ENCODE measurements around the gene NFKB1. TPM values are rescaled to one million over a fixed set of nuclear protein-coding genes. Genes with fewer than 3 reads are reported as not detected.

The NFKB1 gene
- total and polyA plus RNA-seq, 2 donors (not counting 1 experiment from before 2014, with no cell fraction given) = 32.0 to 88.1 TPM

DNA sequence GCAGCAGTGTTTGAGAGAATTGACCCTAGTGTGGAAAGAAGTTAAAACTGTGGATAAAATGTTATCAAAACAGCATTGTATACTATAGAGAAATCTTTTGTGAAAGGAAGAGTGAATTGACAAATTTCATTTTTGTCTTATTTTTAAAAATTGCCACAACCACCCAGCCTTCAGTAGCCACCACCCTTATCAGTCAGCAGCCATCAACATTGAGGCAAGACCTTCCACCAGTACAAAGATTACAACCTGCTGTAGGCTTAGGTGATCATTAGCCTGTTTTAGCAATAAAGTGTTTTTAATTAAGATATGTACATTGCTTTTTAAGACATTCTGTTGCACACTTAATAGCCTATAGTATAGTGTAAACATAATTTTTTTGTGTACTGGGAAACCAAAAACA lies 91.1 kb downstream of the NFKB1 start:
- H3K4me3 Mint-ChIP-seq = no peak overlapping the region
- H3K36me3 ChIP-seq (replicated peaks in 1 of 2; ENCODE audit: control extremely low read depth in 1 of 2, control insufficient read depth in 1 of 2, extremely low read depth in 1 of 2, insufficient read depth in 2 of 2, low read length in 1 of 2) = peaks cover 12 to 79% of the 10 kb centered on the region in 2 experiments
- H3K4me2 ChIP-seq (replicated peaks; ENCODE audit: low read depth, low read length, poor library complexity, severe bottlenecking) = no peak overlapping the region
- no peaks in the 10 kb centered on the region for H3K4me1 ChIP-seq (ENCODE audit: control insufficient read depth in 2 of 2, insufficient read depth in 2 of 2, low read length in 2 of 2)
- H3K27me3 ChIP-seq (replicated peaks in 1 of 4; ENCODE audit: control extremely low read depth in 1 of 4, control insufficient read depth in 3 of 4, insufficient read depth in 4 of 4, low read length in 3 of 4) = no peaks in the 10 kb centered on the region
- CTCF ChIA-PET = interaction anchor here (1.0 kb wide), 1 partner anchor 144 kb away, joined by 3 read pairs; no protein-coding TSS in a partner anchor
- H3K79me2 ChIP-seq (ENCODE audit: control insufficient read depth, insufficient read depth, low read length) = no peaks in the 10 kb centered on the region
- peaks cover 2% of the 10 kb centered on the region for H3K9me3 Mint-ChIP-seq (ENCODE audit: insufficient read depth)
- no peak overlapping the region for H2AFZ ChIP-seq (ENCODE audit: insufficient read depth, low read depth, low read length, poor library complexity, severe bottlenecking)
- no peak overlapping the region for H3K9ac ChIP-seq (ENCODE audit: low read length)
- peaks cover 0 to 1% (median 0%) of the 10 kb centered on the region in 3 donors for H3K9me3 ChIP-seq (ENCODE audit: control extremely low read depth in 1 of 3, control insufficient read depth in 2 of 3, insufficient read depth in 1 of 3, low read length in 2 of 3)
- POLR2A ChIA-PET = no interaction called here
- peaks cover 15% of the 10 kb centered on the region for H3K4me1 Mint-ChIP-seq
- TF ChIP-seq, protein P1, sequence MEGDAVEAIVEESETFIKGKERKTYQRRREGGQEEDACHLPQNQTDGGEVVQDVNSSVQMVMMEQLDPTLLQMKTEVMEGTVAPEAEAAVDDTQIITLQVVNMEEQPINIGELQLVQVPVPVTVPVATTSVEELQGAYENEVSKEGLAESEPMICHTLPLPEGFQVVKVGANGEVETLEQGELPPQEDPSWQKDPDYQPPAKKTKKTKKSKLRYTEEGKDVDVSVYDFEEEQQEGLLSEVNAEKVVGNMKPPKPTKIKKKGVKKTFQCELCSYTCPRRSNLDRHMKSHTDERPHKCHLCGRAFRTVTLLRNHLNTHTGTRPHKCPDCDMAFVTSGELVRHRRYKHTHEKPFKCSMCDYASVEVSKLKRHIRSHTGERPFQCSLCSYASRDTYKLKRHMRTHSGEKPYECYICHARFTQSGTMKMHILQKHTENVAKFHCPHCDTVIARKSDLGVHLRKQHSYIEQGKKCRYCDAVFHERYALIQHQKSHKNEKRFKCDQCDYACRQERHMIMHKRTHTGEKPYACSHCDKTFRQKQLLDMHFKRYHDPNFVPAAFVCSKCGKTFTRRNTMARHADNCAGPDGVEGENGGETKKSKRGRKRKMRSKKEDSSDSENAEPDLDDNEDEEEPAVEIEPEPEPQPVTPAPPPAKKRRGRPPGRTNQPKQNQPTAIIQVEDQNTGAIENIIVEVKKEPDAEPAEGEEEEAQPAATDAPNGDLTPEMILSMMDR (IDR thresholded peaks at IDR 0.05) = no peak
- no peak for TF ChIP-seq EZH2 (IDR thresholded peaks at IDR 0.05; ENCODE audit: borderline replicate concordance, insufficient read depth, low read depth, low read length, poor library complexity, severe bottlenecking)
- peak overlapping the region; percentile 29 for H3K27ac Mint-ChIP-seq
- no peak for DNase-seq
- H3K4me3 ChIP-seq (ENCODE audit: control extremely low read depth in 1 of 5, extremely low read depth in 1 of 5, insufficient read depth in 1 of 5, low read depth in 2 of 5, low read length in 4 of 5) = no peak overlapping the region
- no peaks in the 10 kb centered on the region for H3K27me3 Mint-ChIP-seq
- ATAC-seq (ENCODE audit: low read depth) = no peak
- intact Hi-C loops (cut with micrococcal nuclease) = no loop called here
- no peaks in the 10 kb centered on the region for H4K20me1 ChIP-seq (ENCODE audit: control insufficient read depth, insufficient read depth, low read length, poor library complexity, severe bottlenecking)
- no peak overlapping the region for H3K27ac ChIP-seq (ENCODE audit: low read length in 2 of 2)

DNA sequence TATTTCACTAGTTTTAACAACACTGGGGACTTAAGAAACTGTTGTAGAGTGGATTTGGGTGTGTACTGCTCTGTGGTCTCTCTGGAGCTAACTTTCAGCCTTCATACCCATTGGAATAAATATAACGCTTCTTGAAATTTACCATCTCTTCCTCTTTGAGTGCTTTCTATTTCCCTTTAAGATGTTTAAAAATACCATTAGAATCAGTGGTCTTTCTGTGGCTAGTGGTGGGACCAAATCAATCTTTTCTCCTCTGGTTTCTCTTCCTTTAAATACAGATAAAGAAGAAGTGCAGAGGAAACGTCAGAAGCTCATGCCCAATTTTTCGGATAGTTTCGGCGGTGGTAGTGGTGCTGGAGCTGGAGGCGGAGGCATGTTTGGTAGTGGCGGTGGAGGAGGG lies 92.0 kb downstream of the NFKB1 start:
- no CpG with 5 or more reads among the region's 7 CpGs for WGBS (ENCODE audit: insufficient coverage)
- Histone ChIP-seq H3K4me1 (ENCODE audit: control insufficient read depth in 2 of 2, insufficient read depth in 2 of 2, low read length in 2 of 2) (no peaks in the 10 kb centered on the region), H3K4me3 (ENCODE audit: control extremely low read depth in 1 of 5, extremely low read depth in 1 of 5, insufficient read depth in 1 of 5, low read depth in 2 of 5, low read length in 4 of 5) (no peak overlapping the region), H3K27ac (ENCODE audit: low read length in 2 of 2) (peak overlapping the region in 1 of 2 donors; percentile 19), H3K4me2 (replicated peaks; ENCODE audit: low read depth, low read length, poor library complexity, severe bottlenecking) (no peak overlapping the region), H3K27me3 (replicated peaks in 1 of 4; ENCODE audit: control extremely low read depth in 1 of 4, control insufficient read depth in 3 of 4, insufficient read depth in 4 of 4, low read length in 3 of 4) (no peaks in the 10 kb centered on the region), H3K9me3 (ENCODE audit: control extremely low read depth in 1 of 3, control insufficient read depth in 2 of 3, insufficient read depth in 1 of 3, low read length in 2 of 3) (peaks cover 0 to 1% (median 0%) of the 10 kb centered on the region in 3 donors), H3K9ac (ENCODE audit: low read length) (no peak overlapping the region), H3K79me2 (ENCODE audit: control insufficient read depth, insufficient read depth, low read length) (no peaks in the 10 kb centered on the region), H2AFZ (ENCODE audit: insufficient read depth, low read depth, low read length, poor library complexity, severe bottlenecking) (no peak overlapping the region), H3K36me3 (replicated peaks in 1 of 2; ENCODE audit: control extremely low read depth in 1 of 2, control insufficient read depth in 1 of 2, extremely low read depth in 1 of 2, insufficient read depth in 2 of 2, low read length in 1 of 2) (peaks cover 8 to 79% of the 10 kb centered on the region in 2 experiments), H4K20me1 (ENCODE audit: control insufficient read depth, insufficient read depth, low read length, poor library complexity, severe bottlenecking) (no peaks in the 10 kb centered on the region)
- Mint-ChIP-seq H3K27ac (peak overlapping the region; percentile 48), H3K4me1 (peaks cover 17% of the 10 kb centered on the region), H3K9me3 (ENCODE audit: insufficient read depth) (peaks cover 2% of the 10 kb centered on the region), H3K4me3 (no peak overlapping the region), H3K27me3 (no peaks in the 10 kb centered on the region)
- TF ChIP-seq, protein P1 (IDR thresholded peaks at IDR 0.05) = no peak
- no peak for TF ChIP-seq EZH2 (IDR thresholded peaks at IDR 0.05; ENCODE audit: borderline replicate concordance, insufficient read depth, low read depth, low read length, poor library complexity, severe bottlenecking)
- ATAC-seq (ENCODE audit: low read depth) = no peak
- intact Hi-C loops (cut with micrococcal nuclease) = no loop called here
- CTCF ChIA-PET = interaction anchor here (0.7 to 1.3 kb wide), 2 partner anchors 24 to 32 kb away, joined by 3 read pairs; no protein-coding TSS in a partner anchor
- POLR2A ChIA-PET = no interaction called here
- DNase-seq = no peak

All from B cell (primary cell).